ENCODE data around the gene CRACR2B.

DNA sequence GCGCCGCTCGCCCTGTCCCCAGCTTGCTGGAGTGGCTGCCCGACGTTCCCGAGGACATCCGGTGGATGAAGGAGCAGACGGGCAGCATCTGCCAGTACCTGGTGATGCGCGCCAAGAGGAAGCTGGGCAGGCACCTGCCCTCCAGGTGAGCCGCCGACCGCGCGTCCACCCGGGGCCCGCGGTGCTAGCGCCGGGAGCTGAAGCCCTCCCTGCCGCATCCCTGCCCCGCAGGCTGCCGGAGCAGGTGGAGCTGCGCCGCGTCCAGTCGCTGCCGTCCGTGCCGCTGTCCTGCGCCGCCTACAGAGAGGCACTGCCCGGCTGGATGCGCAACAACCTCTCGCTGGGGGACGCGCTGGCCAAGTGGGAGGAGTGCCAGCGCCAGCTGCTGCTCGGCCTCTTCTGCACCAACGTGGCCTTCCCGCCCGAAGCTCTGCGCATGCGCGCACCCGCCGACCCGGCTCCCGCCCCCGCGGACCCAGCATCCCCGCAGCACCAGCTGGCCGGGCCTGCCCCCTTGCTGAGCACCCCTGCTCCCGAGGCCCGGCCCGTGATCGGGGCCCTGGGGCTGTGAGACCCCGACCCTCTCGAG, 3.3 kb upstream of the CRACR2B start:
- TF ChIP-seq RFX5 (IDR thresholded peaks at IDR 0.05; ENCODE audit: low read depth, low read length) (no peak), EP300 (IDR thresholded peaks at IDR 0.05; ENCODE audit: borderline replicate concordance in 1 of 2, control insufficient read depth in 1 of 2, low read depth in 2 of 2, low read length in 2 of 2) (no peak), EZH2 (IDR thresholded peaks at IDR 0.05; ENCODE audit: borderline replicate concordance, control insufficient read depth, low read depth, low read length) (no peak), BMI1 (IDR thresholded peaks at IDR 0.05; ENCODE audit: borderline replicate concordance) (no peak), TCF12 (IDR thresholded peaks at IDR 0.05; ENCODE audit: low read depth, low read length) (no peak), TAF1 (IDR thresholded peaks at IDR 0.05; ENCODE audit: borderline replicate concordance, low read depth, low read length) (no peak)
